ENCODE measurements around the gene SPACDR. TPM values are rescaled to one million over a fixed set of nuclear protein-coding genes. Genes with fewer than 3 reads are reported as not detected.

The SPACDR gene
- total RNA-seq, 1 donor from 2014 or later = not detected

DNA sequence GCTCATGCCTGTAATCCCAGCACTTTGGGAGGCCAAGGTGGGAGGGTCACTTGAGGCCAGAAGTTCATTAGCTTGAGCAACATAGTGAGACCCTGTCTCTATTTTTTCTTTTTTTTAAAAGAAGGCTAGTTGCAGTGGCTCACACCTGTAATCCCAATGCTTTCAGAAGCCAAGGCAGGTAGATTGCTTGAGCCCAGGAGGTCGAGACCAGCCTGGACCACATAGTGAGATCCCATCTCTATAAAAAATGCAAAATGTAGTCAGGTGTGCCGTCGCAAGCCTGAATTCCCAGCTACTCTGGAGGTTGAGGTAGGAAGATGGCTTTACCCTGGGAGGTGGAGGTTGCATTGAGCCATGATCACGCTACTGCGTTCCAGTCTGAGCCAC is 27.1 kb upstream of the SPACDR start:
- DNase-seq (ENCODE audit: low read depth) = no peak
- Histone ChIP-seq H3K27me3 (ENCODE audit: control insufficient read depth, insufficient read depth, low read length) (peaks cover 3% of the 10 kb centered on the region), H3K36me3 (ENCODE audit: control insufficient read depth, insufficient read depth, low read length) (no peaks in the 10 kb centered on the region), H3K4me3 (ENCODE audit: low read depth, low read length) (no peak overlapping the region)
- TF ChIP-seq, protein P1, sequence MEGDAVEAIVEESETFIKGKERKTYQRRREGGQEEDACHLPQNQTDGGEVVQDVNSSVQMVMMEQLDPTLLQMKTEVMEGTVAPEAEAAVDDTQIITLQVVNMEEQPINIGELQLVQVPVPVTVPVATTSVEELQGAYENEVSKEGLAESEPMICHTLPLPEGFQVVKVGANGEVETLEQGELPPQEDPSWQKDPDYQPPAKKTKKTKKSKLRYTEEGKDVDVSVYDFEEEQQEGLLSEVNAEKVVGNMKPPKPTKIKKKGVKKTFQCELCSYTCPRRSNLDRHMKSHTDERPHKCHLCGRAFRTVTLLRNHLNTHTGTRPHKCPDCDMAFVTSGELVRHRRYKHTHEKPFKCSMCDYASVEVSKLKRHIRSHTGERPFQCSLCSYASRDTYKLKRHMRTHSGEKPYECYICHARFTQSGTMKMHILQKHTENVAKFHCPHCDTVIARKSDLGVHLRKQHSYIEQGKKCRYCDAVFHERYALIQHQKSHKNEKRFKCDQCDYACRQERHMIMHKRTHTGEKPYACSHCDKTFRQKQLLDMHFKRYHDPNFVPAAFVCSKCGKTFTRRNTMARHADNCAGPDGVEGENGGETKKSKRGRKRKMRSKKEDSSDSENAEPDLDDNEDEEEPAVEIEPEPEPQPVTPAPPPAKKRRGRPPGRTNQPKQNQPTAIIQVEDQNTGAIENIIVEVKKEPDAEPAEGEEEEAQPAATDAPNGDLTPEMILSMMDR (IDR thresholded peaks at IDR 0.05; ENCODE audit: insufficient read depth, low read length, poor library complexity, severe bottlenecking) = no peak

DNA sequence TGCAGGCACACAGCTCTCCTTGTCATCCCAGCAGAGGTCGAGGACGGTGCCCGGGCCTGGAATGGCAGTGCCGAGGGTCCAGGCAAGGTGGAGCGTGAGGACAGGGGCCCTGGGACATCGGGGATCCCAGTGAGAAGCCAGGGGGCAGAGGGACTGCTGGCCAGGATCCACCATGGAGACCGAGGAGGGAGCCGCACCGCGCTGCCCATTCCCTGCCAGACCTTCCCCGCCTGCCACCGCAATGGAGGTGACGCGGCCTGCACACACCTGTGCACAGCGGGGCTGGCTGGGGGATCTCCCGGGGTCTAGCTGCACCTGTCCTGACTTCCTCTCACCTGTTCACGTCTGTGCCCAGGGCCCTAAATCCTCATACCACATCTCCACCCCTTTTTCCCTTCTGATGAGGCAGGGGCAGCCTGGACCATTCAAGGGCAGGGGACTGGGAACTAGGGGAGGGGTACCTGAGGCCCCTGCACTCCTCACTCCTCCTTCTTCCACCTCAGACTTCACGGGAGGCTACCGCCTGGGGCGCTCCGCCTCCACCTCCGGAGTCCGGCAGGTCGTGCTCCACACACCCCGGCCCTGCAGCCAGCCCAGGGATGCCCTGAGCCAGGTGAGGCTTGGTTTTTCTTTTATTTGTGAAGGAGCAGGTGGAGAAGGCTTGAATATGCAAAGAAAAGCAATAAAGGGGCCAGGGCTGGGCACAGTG is 26.6 kb upstream of the SPACDR start:
- no peaks in the 10 kb centered on the region for H3K36me3 ChIP-seq (ENCODE audit: control insufficient read depth, insufficient read depth, low read length)
- DNase-seq (ENCODE audit: low read depth) = no peak
- TF ChIP-seq, protein P1 (IDR thresholded peaks at IDR 0.05; ENCODE audit: insufficient read depth, low read length, poor library complexity, severe bottlenecking) = no peak

DNA sequence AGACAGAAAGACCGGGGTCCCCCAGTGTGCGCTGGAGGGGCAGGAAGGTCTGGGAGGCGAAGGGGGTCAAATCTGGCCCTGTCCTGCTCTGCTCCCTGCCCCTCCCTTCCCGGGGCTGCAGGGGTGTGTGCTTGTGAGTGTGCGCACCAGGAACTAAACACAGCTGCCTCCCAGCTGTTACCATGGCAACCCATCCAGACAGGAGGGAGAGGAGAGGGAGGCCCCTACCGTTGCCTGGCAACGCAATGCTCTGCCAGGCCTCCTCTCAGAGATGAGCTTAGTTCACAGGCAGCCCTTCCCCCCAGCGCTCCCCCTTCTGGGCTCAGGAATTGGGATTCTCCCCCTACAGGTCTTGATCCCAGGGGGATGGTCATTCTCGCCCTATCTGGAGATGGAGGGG is 25.8 kb upstream of the SPACDR start:
- no peak overlapping the region for H3K4me3 ChIP-seq (ENCODE audit: low read depth, low read length)
- DNase-seq (ENCODE audit: low read depth) = peak; percentile 69
- TF ChIP-seq, protein P1 (IDR thresholded peaks at IDR 0.05; ENCODE audit: insufficient read depth, low read length, poor library complexity, severe bottlenecking) = no peak
- peaks cover 3% of the 10 kb centered on the region for H3K27me3 ChIP-seq (ENCODE audit: control insufficient read depth, insufficient read depth, low read length)
- H3K36me3 ChIP-seq (ENCODE audit: control insufficient read depth, insufficient read depth, low read length) = no peaks in the 10 kb centered on the region

More for the DNA sequence above, 26.6 kb upstream of the SPACDR start:
- peaks cover 3% of the 10 kb centered on the region for H3K27me3 ChIP-seq (ENCODE audit: control insufficient read depth, insufficient read depth, low read length)
- H3K4me3 ChIP-seq (ENCODE audit: low read depth, low read length) = no peak overlapping the region

DNA sequence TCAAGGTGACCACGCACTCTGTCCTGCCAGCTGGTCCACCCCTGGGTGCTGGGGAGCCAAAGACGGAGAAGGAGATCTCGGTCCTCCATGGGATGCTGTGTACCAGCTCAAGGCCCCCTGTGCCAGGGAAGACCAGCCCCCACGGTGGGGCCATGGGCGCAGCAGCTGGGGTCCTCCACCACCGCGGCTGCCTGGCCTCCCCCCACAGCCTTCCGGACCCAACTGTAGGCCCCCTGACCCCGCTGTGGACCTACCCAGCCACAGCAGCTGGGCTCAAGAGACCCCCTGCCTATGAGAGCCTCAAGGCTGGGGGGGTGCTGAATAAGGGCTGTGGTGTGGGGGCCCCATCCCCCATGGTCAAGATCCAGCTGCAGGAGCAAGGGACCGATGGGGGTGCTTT is 25.1 kb upstream of the SPACDR start:
- H3K36me3 ChIP-seq (ENCODE audit: control insufficient read depth, insufficient read depth, low read length) = no peaks in the 10 kb centered on the region
- TF ChIP-seq, protein P1 (IDR thresholded peaks at IDR 0.05; ENCODE audit: insufficient read depth, low read length, poor library complexity, severe bottlenecking) = no peak
- H3K4me3 ChIP-seq (ENCODE audit: low read depth, low read length) = no peak overlapping the region
- H3K27me3 ChIP-seq (ENCODE audit: control insufficient read depth, insufficient read depth, low read length) = peaks cover 3% of the 10 kb centered on the region
- DNase-seq (ENCODE audit: low read depth) = no peak

DNA sequence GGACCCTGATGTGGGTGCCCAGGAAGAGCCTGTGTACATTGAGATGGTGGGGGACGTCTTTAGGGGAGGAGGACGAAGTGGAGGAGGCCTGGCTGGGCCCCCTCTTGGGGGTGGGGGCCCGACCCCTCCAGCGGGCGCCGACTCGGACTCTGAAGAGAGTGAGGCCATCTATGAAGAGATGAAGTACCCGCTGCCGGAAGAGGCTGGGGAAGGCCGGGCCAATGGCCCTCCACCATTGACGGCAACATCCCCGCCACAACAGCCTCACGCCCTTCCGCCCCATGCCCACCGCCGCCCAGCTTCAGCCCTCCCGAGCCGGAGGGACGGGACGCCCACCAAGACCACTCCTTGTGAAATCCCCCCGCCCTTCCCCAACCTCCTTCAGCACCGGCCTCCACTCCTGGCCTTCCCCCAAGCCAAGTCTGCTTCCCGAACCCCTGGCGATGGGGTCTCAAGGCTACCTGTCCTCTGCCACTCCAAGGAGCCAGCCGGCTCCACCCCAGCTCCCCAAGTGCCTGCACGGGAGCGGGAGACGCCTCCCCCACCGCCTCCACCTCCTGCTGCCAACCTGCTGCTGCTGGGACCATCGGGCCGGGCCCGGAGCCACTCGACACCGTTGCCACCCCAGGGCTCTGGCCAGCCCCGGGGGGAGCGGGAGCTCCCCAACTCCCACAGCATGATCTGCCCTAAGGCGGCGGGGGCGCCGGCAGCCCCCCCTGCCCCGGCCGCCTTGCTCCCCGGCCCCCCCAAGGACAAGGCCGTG is 24.5 kb upstream of the SPACDR start:
- no peak overlapping the region for H3K4me3 ChIP-seq (ENCODE audit: low read depth, low read length)
- no peaks in the 10 kb centered on the region for H3K36me3 ChIP-seq (ENCODE audit: control insufficient read depth, insufficient read depth, low read length)
- TF ChIP-seq, protein P1 (IDR thresholded peaks at IDR 0.05; ENCODE audit: insufficient read depth, low read length, poor library complexity, severe bottlenecking) = no peak
- no peak for DNase-seq (ENCODE audit: low read depth)
- H3K27me3 ChIP-seq (ENCODE audit: control insufficient read depth, insufficient read depth, low read length) = peaks cover 3% of the 10 kb centered on the region

All from kidney epithelial cell (primary cell).